Measurements from ENCODE around the gene GLI3.

DNA sequence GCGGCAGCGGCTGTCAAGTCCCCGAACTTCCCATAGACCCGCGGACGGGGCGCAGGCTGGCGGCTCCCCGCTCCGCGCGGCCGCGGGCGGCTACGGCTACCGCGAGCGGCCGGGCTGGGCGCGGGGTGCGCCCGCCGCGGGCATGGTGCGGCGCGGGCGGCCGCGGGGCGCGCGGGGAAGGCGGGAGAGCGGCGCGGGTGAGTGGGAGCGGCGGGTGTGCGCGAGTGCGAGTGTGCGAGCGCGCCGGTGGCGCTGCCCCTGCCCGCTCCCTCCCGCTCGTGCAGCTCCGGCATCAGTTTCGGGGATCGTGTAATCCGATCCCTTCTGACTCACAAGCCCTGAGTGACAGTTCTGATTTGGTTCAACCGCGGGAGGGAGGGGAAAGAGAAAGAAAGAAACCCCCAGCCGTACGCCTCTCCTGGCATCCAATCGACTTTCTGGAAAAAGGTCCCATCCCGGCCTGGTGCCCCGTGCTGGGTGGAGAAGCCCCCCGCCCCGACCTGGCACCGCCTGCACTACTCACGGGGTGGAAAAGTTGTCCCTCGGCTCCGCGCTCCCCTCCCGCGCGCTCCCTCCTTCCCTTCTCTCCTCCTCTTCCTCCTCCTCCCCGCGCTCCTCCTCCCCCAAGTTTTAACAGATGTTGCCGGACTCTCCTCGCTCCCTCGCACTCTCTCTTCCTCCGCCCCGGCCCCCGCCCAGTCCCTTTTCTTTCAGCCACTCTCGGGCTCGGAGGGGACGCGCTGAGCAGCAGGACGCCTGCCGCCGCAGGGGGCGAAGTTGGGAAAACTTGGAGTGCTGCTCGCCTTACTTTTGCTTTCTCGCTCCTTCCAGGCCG is at the start of gene GLI3:
- TF ChIP-seq, protein P1, sequence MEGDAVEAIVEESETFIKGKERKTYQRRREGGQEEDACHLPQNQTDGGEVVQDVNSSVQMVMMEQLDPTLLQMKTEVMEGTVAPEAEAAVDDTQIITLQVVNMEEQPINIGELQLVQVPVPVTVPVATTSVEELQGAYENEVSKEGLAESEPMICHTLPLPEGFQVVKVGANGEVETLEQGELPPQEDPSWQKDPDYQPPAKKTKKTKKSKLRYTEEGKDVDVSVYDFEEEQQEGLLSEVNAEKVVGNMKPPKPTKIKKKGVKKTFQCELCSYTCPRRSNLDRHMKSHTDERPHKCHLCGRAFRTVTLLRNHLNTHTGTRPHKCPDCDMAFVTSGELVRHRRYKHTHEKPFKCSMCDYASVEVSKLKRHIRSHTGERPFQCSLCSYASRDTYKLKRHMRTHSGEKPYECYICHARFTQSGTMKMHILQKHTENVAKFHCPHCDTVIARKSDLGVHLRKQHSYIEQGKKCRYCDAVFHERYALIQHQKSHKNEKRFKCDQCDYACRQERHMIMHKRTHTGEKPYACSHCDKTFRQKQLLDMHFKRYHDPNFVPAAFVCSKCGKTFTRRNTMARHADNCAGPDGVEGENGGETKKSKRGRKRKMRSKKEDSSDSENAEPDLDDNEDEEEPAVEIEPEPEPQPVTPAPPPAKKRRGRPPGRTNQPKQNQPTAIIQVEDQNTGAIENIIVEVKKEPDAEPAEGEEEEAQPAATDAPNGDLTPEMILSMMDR (IDR thresholded peaks at IDR 0.05): peak in 2 of 7 experiments; percentile 7 to 14
- TF ChIP-seq POLR2A (IDR thresholded peaks at IDR 0.05): no peak
- no peak for TF ChIP-seq EP300 (IDR thresholded peaks at IDR 0.05)
- peak; percentile 57 to 62 (median 60) for TF ChIP-seq POLR2AphosphoS5 (IDR thresholded peaks at IDR 0.05)

Data from stomach (tissue), 4 donors.